ENCODE data around the gene NSG1.

Gene NSG1

GRCh38 chr4:4374388-4375098 is 12.4 kb upstream of the NSG1 start:
- TF ChIP-seq, protein P1, sequence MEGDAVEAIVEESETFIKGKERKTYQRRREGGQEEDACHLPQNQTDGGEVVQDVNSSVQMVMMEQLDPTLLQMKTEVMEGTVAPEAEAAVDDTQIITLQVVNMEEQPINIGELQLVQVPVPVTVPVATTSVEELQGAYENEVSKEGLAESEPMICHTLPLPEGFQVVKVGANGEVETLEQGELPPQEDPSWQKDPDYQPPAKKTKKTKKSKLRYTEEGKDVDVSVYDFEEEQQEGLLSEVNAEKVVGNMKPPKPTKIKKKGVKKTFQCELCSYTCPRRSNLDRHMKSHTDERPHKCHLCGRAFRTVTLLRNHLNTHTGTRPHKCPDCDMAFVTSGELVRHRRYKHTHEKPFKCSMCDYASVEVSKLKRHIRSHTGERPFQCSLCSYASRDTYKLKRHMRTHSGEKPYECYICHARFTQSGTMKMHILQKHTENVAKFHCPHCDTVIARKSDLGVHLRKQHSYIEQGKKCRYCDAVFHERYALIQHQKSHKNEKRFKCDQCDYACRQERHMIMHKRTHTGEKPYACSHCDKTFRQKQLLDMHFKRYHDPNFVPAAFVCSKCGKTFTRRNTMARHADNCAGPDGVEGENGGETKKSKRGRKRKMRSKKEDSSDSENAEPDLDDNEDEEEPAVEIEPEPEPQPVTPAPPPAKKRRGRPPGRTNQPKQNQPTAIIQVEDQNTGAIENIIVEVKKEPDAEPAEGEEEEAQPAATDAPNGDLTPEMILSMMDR (conservative IDR thresholded peaks at IDR 0.05; ENCODE audit: control insufficient read depth, insufficient read depth, low read depth, low read length) = no peak
- no peak for DNase-seq (ENCODE audit: low read depth)
- H3K4me3 ChIP-seq (ENCODE audit: control insufficient read depth, low read depth, low read length) = no peak overlapping the region

DNA sequence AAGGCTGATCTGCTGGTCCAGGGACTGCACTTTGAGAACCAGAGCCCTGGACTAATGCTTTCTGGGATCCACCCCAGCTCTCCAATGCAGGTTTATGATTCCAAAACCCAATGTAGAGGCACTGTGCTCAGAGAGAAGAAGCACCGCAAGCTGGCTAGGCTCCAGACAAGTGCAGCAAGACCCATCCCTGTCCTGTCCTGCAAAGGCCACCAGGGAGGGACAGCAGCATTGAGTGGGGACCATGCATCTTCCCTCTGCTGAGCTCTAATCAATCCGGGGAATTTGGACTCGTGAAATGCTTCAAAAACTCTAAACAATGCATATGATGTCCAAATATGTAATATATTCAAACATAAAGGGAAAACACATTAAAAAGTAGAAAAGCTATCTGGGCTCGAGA is 10.8 kb upstream of the NSG1 start:
- no peak overlapping the region for H3K4me3 ChIP-seq (ENCODE audit: control insufficient read depth, low read depth, low read length)
- no peak for DNase-seq (ENCODE audit: low read depth)
- TF ChIP-seq, protein P1 (conservative IDR thresholded peaks at IDR 0.05; ENCODE audit: control insufficient read depth, insufficient read depth, low read depth, low read length) = no peak

DNA sequence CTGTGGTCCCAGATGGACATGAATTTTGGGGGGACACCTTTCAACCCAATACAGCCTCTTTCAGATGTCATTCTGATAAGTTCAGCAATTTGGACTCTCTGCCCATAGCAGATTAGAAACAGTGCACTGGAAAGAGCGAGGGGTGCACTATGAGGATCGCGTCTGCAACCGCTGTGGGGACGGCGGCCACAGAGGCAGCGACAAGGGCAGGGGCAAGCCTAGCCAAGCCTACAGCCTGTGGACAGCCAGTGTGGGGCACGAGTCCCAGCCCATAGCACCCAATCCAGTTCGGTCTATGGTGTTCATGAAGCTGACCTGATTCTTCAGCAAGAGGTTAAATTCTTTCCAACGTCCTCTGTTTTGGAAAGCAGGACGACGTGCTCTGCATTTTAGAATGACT is 9.7 kb upstream of the NSG1 start:
- no peak overlapping the region for H3K4me3 ChIP-seq (ENCODE audit: control insufficient read depth, low read depth, low read length)
- DNase-seq (ENCODE audit: low read depth) = no peak
- TF ChIP-seq, protein P1 (conservative IDR thresholded peaks at IDR 0.05; ENCODE audit: control insufficient read depth, insufficient read depth, low read depth, low read length) = no peak

- DNase-seq (ENCODE audit: low read depth) = no peak
- TF ChIP-seq, protein P1 (conservative IDR thresholded peaks at IDR 0.05; ENCODE audit: control insufficient read depth, insufficient read depth, low read depth, low read length) = no peak
- H3K4me3 ChIP-seq (ENCODE audit: control insufficient read depth, low read depth, low read length) = no peak overlapping the region
These were observed 9.0 kb upstream of the NSG1 start for GRCh38 chr4:4377732-4378460.

DNA sequence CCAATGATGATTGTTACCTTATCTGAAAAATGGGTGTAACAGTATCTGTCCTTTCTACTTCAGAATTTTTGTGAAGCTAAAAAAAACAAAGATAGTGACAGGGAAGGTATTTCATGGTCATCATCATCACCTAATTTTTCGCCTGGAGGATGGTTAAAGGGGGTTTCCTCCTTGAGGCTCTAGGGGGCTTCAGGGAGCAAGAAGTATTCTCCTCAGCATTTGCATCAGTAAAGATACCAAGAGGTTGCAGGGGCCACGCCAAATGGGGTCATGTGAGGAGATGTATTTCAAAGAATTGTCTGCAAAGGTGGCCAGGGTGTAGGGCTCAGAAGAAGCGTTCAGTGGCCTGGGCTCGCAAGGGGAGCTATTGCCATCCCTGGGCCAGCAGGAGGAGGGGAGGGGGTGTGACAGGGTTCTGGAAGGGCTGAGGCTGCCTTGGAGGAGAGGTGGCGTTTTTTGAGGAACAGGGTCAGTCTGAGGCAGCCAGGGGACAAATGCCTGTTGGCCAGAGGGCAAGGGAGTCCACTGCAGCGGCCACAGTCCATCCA is 7.3 kb upstream of the NSG1 start:
- TF ChIP-seq, protein P1 (conservative IDR thresholded peaks at IDR 0.05; ENCODE audit: control insufficient read depth, insufficient read depth, low read depth, low read length) = no peak
- no peak overlapping the region for H3K4me3 ChIP-seq (ENCODE audit: control insufficient read depth, low read depth, low read length)
- DNase-seq (ENCODE audit: low read depth) = no peak

- no peak for DNase-seq (ENCODE audit: low read depth)
- TF ChIP-seq, protein P1 (conservative IDR thresholded peaks at IDR 0.05; ENCODE audit: control insufficient read depth, insufficient read depth, low read depth, low read length) = no peak
- no peak overlapping the region for H3K4me3 ChIP-seq (ENCODE audit: control insufficient read depth, low read depth, low read length)
These were observed 3.8 kb upstream of the NSG1 start for GRCh38 chr4:4383085-4383484.
